Neuronal stem cell (in vitro differentiated cells): ENCODE results near the gene CD300LB.
A peak's percentile ranks its signal among the peaks of the same experiment; 100 is the strongest.

ENCODE experiments used
- DNase-seq: peaks from one replicate; pipeline ENCODE4 v3.0.0-alpha.2; 2013; ENCODE audit warnings: low spot score
- H2AFZ ChIP-seq: one replicate; pipeline ENCODE4 v1.6.1; 2013; ENCODE audit warnings: mild to moderate bottlenecking, low read length, inconsistent platforms
- H2AK5ac ChIP-seq: 2 replicates; pipeline ENCODE4 v1.6.1; 2013; ENCODE audit warnings: low read depth, mild to moderate bottlenecking, inconsistent platforms, low read length, moderate library complexity, mixed read lengths
- H2BK120ac ChIP-seq: 2 replicates; pipeline ENCODE4 v1.6.1; 2013; ENCODE audit warnings: low read depth, mild to moderate bottlenecking, inconsistent platforms, low read length, moderate library complexity, mixed read lengths
- H2BK12ac ChIP-seq: one replicate; pipeline ENCODE4 v1.6.1; 2013; ENCODE audit warnings: low read length, inconsistent platforms
- H2BK15ac ChIP-seq: 2 replicates; pipeline ENCODE4 v1.6.1; 2013; ENCODE audit warnings: mild to moderate bottlenecking, low read length, inconsistent platforms, mixed read lengths
- H2BK5ac ChIP-seq: one replicate; pipeline ENCODE4 v1.6.1; 2013; ENCODE audit warnings: inconsistent platforms, mild to moderate bottlenecking, low read length, moderate library complexity
- H3K14ac ChIP-seq: one replicate; pipeline ENCODE4 v1.6.1; 2013; ENCODE audit warnings: low read length, inconsistent platforms
- H3K18ac ChIP-seq: 2 replicates; pipeline ENCODE4 v1.6.1; 2013; ENCODE audit warnings: low read length, inconsistent platforms
- H3K23ac ChIP-seq: 2 replicates; pipeline ENCODE4 v1.6.1; 2013; ENCODE audit warnings: low read depth, mild to moderate bottlenecking, mixed read lengths, low read length, inconsistent platforms; ENCODE audit not compliant: poor library complexity
- H3K27ac ChIP-seq: replicated peaks from 3 replicates; pipeline ENCODE4 v1.5.1; 2013; ENCODE audit warnings: low read length, inconsistent platforms
- H3K27me3 ChIP-seq, 3 experiments: 2 replicates each; pipeline ENCODE4 v1.6.1; 2013; ENCODE audit warnings: low read length in 3 of 3, mild to moderate bottlenecking in 2 of 3, inconsistent platforms in 1 of 3, low read depth in 1 of 3, mixed read lengths in 1 of 3, moderate library complexity in 1 of 3; ENCODE audit not compliant: control insufficient read depth in 3 of 3, insufficient read depth in 3 of 3
- H3K36me3 ChIP-seq, 2 donors: replicated peaks in 1 of 2; 2 replicates each; pipeline ENCODE4 v1.6.1; 2013; ENCODE audit warnings: low read length in 2 of 2; ENCODE audit not compliant: control insufficient read depth in 2 of 2, insufficient read depth in 2 of 2
- H3K4ac ChIP-seq: 2 replicates; pipeline ENCODE4 v1.6.1; 2013; ENCODE audit warnings: inconsistent platforms, mild to moderate bottlenecking, low read length, moderate library complexity
- H3K4me1 ChIP-seq, 2 donors: 1 replicate in 1 of 2; 2 replicates in 1 of 2; pipeline ENCODE4 v1.6.1; 2013; ENCODE audit warnings: low read length in 2 of 2, low read depth in 1 of 2; ENCODE audit not compliant: control insufficient read depth in 2 of 2, insufficient read depth in 1 of 2
- H3K4me2 ChIP-seq: one replicate; pipeline ENCODE4 v1.6.1; 2013; ENCODE audit warnings: mild to moderate bottlenecking, low read length, inconsistent platforms; ENCODE audit not compliant: insufficient read depth, poor library complexity, severe bottlenecking
- H3K4me3 ChIP-seq, 2 donors: 2 replicates each; pipeline ENCODE4 v1.5.1; 2013; ENCODE audit warnings: low read length in 2 of 2, mild to moderate bottlenecking in 2 of 2, inconsistent platforms in 1 of 2, moderate library complexity in 1 of 2
- H3K79me1 ChIP-seq: one replicate; pipeline ENCODE4 v1.6.1; 2013; ENCODE audit warnings: low read depth, mild to moderate bottlenecking, inconsistent platforms, low read length, moderate library complexity
- H3K9ac ChIP-seq: one replicate; pipeline ENCODE4 v1.6.1; 2013; ENCODE audit warnings: mild to moderate bottlenecking, low read depth, low read length, inconsistent platforms; ENCODE audit not compliant: poor library complexity
- H3K9me3 ChIP-seq, 2 donors: replicated peaks in 1 of 2; 2 replicates each; pipeline versions ENCODE3 to v1.6.1; 2013; ENCODE audit warnings: low read length in 2 of 2, mild to moderate bottlenecking in 2 of 2, inconsistent platforms in 1 of 2, low read depth in 1 of 2, mixed read lengths in 1 of 2, moderate library complexity in 1 of 2; ENCODE audit not compliant: control insufficient read depth in 2 of 2, insufficient read depth in 1 of 2
- H4K8ac ChIP-seq: one replicate; pipeline ENCODE4 v1.6.1; 2013; ENCODE audit warnings: low read depth, mild to moderate bottlenecking, inconsistent platforms, low read length, moderate library complexity
- H4K91ac ChIP-seq: one replicate; pipeline ENCODE4 v1.6.1; 2013; ENCODE audit warnings: low read length, low read depth, mild to moderate bottlenecking, inconsistent platforms; ENCODE audit not compliant: poor library complexity
- WGBS, 2 donors: extraction: QIAGEN DNeasy Blood & Tissue Kit; methylation state at CpG; one replicate each; pipeline ENCODE4 v1.1.7; 2013; ENCODE audit warnings: missing lambda C conversion rate in 2 of 2, mixed read lengths in 1 of 2; ENCODE audit not compliant: insufficient read length in 2 of 2, insufficient replicate concordance in 1 of 2; ENCODE audit errors: extremely low coverage in 2 of 2; 5-methylcytosine and 5-hydroxymethylcytosine counted together

Gene CD300LB

DNA sequence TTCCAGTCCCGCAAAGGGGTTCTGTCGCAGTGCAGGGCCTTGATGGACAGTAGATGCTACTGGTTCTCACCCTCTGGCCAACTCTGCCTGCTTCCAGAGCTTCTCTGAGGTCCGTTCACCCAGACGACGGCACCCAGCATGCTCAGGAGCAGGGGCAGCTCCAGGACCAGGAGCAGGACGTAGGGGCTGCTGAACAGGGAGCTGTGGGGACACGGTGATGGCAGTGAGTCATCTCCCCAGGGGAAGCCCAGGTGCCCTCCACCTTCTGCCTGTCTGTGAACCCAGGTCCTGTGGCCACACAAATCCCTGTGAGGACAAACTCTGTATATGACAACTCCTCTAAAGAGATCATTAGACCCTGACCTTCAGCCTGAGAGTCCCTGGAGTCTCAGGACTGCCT lies 18.1 kb upstream of the CD300LB start:
- no peak overlapping the region for H4K8ac ChIP-seq
- H3K4ac ChIP-seq = no peak overlapping the region
- no peak for DNase-seq
- H2BK12ac ChIP-seq = no peak overlapping the region
- no peak overlapping the region for H2BK120ac ChIP-seq
- no peak overlapping the region for H3K18ac ChIP-seq
- no CpG with 5 or more reads among the region's 7 CpGs for WGBS, 2 donors
- H3K14ac ChIP-seq = no peak overlapping the region
- no peak overlapping the region for H2AK5ac ChIP-seq
- H3K27me3 ChIP-seq = peaks cover 0 to 11% (median 0%) of the 10 kb centered on the region in 3 experiments
- H4K91ac ChIP-seq = no peak overlapping the region
- no peak overlapping the region for H3K9ac ChIP-seq
- H3K23ac ChIP-seq = no peak overlapping the region
- H2AFZ ChIP-seq = no peak overlapping the region
- H3K4me2 ChIP-seq = no peak overlapping the region
- H2BK15ac ChIP-seq = no peak overlapping the region
- H2BK5ac ChIP-seq = no peak overlapping the region
- no peaks in the 10 kb centered on the region for H3K36me3 ChIP-seq
- no peak overlapping the region for H3K27ac ChIP-seq
- no peaks in the 10 kb centered on the region for H3K9me3 ChIP-seq
- peaks cover 0 to 9% of the 10 kb centered on the region in 2 donors for H3K4me1 ChIP-seq
- no peaks in the 10 kb centered on the region for H3K79me1 ChIP-seq
- H3K4me3 ChIP-seq = no peak overlapping the region

DNA sequence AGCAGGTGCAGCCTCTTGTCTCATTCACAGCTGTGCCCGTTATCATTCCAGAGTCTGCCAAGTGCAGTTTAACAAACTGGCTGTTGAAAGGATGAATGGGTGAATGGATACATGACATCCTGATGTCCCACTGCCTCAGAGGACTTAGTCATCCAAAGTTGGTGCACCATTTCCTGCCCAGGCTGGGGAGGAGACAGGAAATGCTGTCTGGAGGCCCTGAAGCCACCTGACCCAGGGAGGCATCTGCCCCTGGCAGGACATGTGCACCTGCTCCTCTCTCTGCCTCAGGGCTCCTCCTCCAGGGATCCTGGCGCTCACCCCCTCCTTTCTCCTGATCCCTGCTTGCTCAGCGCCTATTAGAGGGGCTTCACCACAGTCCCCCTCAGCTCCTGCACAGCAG lies 16.5 kb upstream of the CD300LB start:
- no peak overlapping the region for H3K18ac ChIP-seq
- H3K14ac ChIP-seq = peak overlapping the region; percentile 63
- H3K4me3 ChIP-seq = no peak overlapping the region
- peaks cover 0 to 9% of the 10 kb centered on the region in 2 donors for H3K4me1 ChIP-seq
- no peak overlapping the region for H3K23ac ChIP-seq
- no peak overlapping the region for H2BK15ac ChIP-seq
- peaks cover 0 to 11% (median 0%) of the 10 kb centered on the region in 3 experiments for H3K27me3 ChIP-seq
- H3K4me2 ChIP-seq = no peak overlapping the region
- no peak overlapping the region for H3K9ac ChIP-seq
- no peak overlapping the region for H4K91ac ChIP-seq
- no peak overlapping the region for H3K27ac ChIP-seq
- no peaks in the 10 kb centered on the region for H3K36me3 ChIP-seq
- no peak overlapping the region for H4K8ac ChIP-seq
- no peak for DNase-seq
- WGBS, 2 donors = no CpG with 5 or more reads among the region's 3 CpGs
- no peak overlapping the region for H3K4ac ChIP-seq
- no peaks in the 10 kb centered on the region for H3K9me3 ChIP-seq
- no peak overlapping the region for H2AFZ ChIP-seq
- no peak overlapping the region for H2AK5ac ChIP-seq
- H2BK120ac ChIP-seq = no peak overlapping the region
- H3K79me1 ChIP-seq = no peaks in the 10 kb centered on the region
- no peak overlapping the region for H2BK5ac ChIP-seq
- H2BK12ac ChIP-seq = no peak overlapping the region

DNA sequence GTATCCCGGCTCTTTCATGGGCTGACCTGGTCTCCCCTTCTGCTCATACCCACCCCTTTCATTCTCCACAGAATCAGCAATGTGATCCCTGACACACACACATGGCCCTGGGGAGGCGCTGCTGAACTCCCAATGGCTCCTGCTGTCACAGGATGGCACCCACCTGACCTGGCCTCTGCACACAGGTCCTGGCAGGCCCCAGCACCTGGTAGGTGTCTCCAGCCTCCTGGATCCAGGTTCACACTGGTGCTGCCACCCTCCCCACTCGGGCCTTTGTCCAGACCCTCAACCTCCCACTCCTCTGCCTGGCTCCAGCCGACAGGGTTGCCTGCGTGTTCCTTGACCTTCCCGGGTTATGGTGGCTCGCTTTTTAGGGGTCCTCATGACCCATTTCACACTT lies 16.0 kb upstream of the CD300LB start:
- Histone ChIP-seq H2AFZ (no peak overlapping the region), H3K23ac (no peak overlapping the region), H2BK120ac (peak overlapping the region; percentile 50), H2AK5ac (no peak overlapping the region), H3K9me3 (no peaks in the 10 kb centered on the region), H3K36me3 (no peaks in the 10 kb centered on the region), H3K9ac (no peak overlapping the region), H4K91ac (no peak overlapping the region), H3K4me3 (no peak overlapping the region), H4K8ac (no peak overlapping the region), H3K27ac (no peak overlapping the region), H3K4ac (no peak overlapping the region), H3K14ac (peak overlapping the region; percentile 63), H3K4me2 (no peak overlapping the region), H2BK5ac (no peak overlapping the region), H3K4me1 (peaks cover 0 to 9% of the 10 kb centered on the region in 2 donors), H3K79me1 (no peaks in the 10 kb centered on the region), H3K18ac (peak overlapping the region; percentile 21), H2BK12ac (no peak overlapping the region), H2BK15ac (no peak overlapping the region), H3K27me3 (peaks cover 0 to 11% (median 0%) of the 10 kb centered on the region in 3 experiments)
- no peak for DNase-seq
- WGBS, 2 donors = no CpG with 5 or more reads among the region's 7 CpGs

DNA sequence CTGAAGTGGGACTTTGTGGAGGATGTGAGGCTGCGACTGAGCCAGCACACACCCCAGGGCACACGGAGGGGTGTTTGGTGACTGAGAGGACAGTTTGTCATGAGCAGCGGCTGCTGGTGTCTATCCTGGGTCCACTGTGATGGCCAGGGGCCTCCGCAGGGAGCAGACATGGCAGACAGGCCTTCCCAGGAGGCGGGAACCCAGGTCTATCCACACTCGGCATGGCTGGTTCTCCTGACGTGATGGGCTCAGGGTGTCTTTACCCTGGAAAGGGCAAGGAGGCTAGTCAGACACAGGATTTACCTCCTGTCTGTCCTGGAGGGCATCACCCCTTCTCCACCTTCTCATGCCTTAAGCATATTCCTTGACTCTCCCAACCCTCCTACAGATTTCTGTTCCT lies 15.3 kb upstream of the CD300LB start:
- H4K8ac ChIP-seq = no peak overlapping the region
- no peaks in the 10 kb centered on the region for H3K9me3 ChIP-seq
- H2BK5ac ChIP-seq = no peak overlapping the region
- no peak overlapping the region for H3K14ac ChIP-seq
- no peak overlapping the region for H3K4me2 ChIP-seq
- H3K79me1 ChIP-seq = no peaks in the 10 kb centered on the region
- H2BK120ac ChIP-seq = no peak overlapping the region
- H2AFZ ChIP-seq = no peak overlapping the region
- peak overlapping the region; percentile 19 for H2AK5ac ChIP-seq
- H3K4me3 ChIP-seq = no peak overlapping the region
- no peak overlapping the region for H3K4ac ChIP-seq
- no CpG with 5 or more reads among the region's 7 CpGs for WGBS, 2 donors
- no peak overlapping the region for H3K27ac ChIP-seq
- peaks cover 0 to 16% (median 0%) of the 10 kb centered on the region in 3 experiments for H3K27me3 ChIP-seq
- H3K23ac ChIP-seq = no peak overlapping the region
- DNase-seq = no peak
- H3K4me1 ChIP-seq = peaks cover 0 to 7% of the 10 kb centered on the region in 2 donors
- H2BK12ac ChIP-seq = no peak overlapping the region
- H4K91ac ChIP-seq = no peak overlapping the region
- H3K9ac ChIP-seq = no peak overlapping the region
- no peak overlapping the region for H3K18ac ChIP-seq
- H3K36me3 ChIP-seq = no peaks in the 10 kb centered on the region
- H2BK15ac ChIP-seq = no peak overlapping the region
